Subcutaneous adipose tissue (tissue), 4 donors: ENCODE results near the gene RNASE8. TPM values are rescaled to one million over a fixed set of nuclear protein-coding genes. Genes with fewer than 3 reads are reported as not detected.

Experiments
- total RNA-seq, 4 donors: library from RNA; depleted of rRNA; stranded (reverse); fragments of >200 nt; gene quantifications; one replicate each; pipeline ENCODE4 v1.1.0, GENCODE V29; 2016
- TF ChIP-seq, protein P1 (sequence below): fragments of 450-650 bp; IDR thresholded peaks from one replicate; pipeline ENCODE4 v1.5.1; 2016; ENCODE audit warnings: low read depth, mild to moderate bottlenecking, control low read depth, antibody characterized with exemption, moderate library complexity

RNASE8 gene
- total RNA-seq, 4 donors from 2014 or later, result not detected

DNA sequence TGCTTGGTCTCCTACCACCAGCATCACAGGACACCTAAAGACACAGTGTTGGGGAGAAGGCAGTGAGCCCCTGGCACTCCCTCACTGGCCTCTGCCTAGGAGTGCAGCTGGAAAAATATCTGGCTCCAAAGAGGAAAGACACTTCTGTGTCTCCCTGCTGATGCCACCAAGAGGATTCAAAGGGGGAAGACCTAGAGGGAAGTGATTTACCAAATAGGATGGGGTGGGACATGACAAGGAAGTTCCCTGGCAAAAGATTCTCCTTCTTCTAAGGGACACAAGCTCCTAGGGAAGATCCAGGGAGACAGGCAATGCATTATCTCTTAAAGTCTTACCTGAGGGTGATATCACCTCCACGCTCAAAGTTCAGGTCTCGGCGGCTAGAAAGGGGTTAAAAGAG, 38.8 kb upstream of the RNASE8 start:
- TF ChIP-seq, protein P1, sequence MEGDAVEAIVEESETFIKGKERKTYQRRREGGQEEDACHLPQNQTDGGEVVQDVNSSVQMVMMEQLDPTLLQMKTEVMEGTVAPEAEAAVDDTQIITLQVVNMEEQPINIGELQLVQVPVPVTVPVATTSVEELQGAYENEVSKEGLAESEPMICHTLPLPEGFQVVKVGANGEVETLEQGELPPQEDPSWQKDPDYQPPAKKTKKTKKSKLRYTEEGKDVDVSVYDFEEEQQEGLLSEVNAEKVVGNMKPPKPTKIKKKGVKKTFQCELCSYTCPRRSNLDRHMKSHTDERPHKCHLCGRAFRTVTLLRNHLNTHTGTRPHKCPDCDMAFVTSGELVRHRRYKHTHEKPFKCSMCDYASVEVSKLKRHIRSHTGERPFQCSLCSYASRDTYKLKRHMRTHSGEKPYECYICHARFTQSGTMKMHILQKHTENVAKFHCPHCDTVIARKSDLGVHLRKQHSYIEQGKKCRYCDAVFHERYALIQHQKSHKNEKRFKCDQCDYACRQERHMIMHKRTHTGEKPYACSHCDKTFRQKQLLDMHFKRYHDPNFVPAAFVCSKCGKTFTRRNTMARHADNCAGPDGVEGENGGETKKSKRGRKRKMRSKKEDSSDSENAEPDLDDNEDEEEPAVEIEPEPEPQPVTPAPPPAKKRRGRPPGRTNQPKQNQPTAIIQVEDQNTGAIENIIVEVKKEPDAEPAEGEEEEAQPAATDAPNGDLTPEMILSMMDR, result no peak

DNA sequence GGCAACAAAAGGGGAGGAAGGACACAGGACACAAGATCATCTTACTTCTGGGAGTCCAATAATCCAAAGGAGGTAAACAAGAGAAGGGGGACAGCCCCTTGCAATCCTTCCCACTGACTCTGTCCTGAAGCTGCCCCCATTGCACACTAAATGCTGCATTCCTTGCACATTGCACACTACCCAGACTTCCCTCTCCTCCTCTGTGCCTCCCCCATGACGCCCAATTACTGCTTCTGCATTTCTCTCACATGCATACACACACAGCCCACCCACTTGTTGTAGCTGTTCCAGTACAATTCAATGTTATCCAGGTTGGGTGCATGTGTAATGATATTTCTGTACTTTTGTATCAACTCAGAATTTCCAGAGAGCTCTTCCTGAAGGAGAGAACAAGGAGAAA, 38.3 kb upstream of the RNASE8 start:
- TF ChIP-seq, protein P1, result no peak

DNA sequence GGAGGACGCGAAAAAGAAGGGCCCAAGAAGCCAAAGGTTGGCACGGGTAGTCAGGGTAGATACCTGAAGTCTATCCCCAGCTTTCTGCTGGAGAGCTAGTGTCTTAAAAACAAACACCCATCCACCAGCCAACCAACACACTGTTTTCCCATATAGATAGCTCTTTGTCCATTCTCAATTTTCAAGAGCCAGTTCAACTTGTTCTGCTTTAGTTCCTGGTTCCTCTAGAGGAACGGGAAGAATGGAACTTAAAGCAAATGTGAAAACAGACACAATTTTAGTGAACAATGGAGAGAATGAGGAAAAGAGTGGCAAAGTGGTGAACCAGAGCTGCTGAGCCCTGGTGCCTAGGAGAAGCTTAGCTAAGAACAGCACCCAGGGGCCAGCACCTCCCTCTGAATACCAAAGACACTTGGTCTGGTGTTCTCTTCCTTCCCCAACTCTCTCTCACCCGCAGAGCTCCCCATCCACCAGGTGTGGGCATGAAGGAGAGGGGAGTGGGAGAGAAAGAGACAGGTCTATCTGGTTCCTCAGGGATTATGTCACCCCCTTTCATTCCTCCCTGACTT, 36.6 kb upstream of the RNASE8 start:
- TF ChIP-seq, protein P1, result no peak

DNA sequence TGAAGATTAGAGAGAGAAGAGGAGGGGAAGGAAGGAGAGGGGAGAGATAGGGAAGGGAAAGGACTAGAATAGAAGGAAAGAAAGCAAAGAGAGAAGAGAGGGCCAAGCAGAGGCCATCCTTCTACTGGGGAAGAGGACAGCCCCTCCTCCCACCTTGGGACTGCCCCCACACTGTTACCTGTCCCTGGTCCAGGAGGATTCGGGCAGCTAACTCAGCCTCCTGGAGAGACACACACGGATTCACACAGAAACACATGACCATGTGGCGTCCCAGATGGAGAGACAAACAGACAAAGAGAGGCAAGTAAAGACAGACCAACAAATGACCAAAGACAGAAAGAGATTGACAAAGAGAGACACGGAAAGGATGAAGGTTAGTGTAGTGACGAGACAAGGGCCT, 34.9 kb upstream of the RNASE8 start:
- TF ChIP-seq, protein P1, result no peak

DNA sequence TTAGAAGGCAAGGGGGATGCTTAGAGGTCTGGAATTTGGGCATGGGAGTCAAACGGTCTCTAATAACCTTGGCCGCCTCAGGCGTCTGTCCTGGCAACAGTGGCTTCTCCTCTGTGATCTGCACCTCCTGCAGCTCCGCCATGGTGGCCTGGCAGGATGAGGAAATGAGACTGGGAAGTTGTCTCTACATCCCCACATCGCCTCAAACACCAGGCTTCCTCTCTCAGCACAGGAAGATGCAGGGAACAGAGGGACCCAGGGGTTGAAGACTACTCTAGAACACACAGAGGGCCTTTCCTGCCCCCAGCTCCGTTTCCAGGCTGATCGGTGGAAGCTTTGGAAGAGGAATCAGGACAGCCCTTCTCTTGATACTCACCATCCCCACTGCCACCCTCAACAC, 34.4 kb upstream of the RNASE8 start:
- TF ChIP-seq, protein P1, result no peak

DNA sequence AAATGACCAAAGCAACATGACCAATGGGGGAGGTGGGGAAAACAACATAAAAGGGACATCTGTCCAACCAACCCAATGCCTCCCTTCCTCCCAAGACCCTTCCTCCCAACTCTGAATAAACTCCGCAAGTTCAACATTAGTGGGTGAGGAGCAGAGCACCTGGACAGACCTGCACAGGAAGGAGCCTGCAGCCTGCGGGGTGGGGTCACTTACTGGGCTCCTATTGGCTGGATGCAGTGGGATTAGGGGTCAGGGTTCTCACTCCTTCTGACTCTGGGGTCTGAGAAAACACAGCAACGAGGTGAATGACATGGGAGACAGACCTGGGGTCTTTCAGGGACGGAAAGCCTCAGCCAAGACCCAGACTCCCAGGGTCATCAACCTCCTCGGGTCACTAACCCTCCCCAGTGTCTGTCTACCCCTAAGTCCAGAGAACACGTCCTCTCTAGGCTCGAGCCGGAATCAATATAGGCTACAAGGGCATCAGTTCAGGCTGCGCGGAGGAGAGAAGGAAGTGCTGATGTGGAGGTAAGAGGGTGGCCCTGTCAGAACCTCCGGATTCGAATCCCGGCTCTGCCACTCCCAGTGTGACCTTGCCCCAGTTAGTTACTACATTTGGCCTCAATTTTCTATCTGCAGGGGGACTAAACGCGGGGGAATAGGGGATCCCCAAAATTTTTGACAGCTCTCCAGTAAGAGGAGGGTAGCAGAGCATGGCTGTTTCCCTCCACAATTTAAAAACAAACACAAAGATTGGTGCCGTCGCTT, 33.6 kb upstream of the RNASE8 start:
- TF ChIP-seq, protein P1, result no peak

DNA sequence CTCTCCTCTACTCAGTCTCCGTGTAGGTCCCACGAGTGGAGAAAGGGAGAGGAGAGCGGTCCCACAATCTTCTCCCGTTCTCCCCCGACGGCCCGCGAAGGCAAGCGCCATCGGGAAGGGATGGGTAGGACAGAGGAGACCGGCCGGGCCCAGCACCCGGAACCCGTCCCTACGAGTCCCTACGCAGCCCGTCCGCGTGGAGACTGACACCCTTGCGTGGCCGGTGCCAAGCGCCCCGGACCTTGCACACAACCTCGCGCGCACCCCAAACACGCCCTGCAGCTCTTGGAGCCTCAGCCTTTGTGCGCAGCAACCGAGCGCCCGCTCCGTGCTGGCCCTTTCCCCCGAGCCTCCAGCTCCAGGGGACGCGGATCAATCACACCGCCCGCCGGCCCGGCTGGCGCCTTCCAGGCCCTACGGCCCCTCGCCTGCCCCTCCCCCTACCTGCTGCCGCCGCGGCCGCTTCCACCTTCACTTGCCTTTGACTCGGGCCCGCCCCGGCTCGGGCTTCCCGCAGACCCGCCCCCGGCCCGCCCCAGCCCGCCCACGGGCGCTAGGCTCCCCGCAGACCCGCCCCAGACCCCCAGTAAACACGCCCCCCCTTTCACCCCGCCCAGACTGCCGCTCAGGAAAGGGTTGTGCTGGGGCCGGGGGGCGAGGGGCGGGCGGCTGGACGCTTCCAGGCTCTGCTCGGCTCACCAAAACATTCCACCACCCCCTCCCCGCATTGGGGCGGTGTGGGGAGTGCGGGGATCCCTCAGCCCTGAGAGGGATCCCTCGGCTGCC, 32.8 kb upstream of the RNASE8 start, which contains the start of gene NDRG2:
TSS of gene NDRG2 (minus strand) at position 477 of the 786 bp plus-strand sequence. CDS start 1,746 bp downstream, outside the sequence.
- TF ChIP-seq, protein P1, result no peak
